Chondrocyte (in vitro differentiated cells): ENCODE measurements around the gene COX7A2L. TPM values are rescaled to one million over a fixed set of nuclear protein-coding genes. Genes with fewer than 3 reads are reported as not detected.
A peak's percentile ranks its signal among the peaks of the same experiment; 100 is the strongest.

Experiments used
- DNase-seq: peaks from one replicate; pipeline ENCODE4 v3.0.0; 2021; ENCODE audit warnings: mixed read lengths, low spot score
- H3K27ac Mint-ChIP-seq: one replicate; pipeline ENCODE4 v1.8.0; 2021; ENCODE audit warnings: mild to moderate bottlenecking, moderate library complexity, mixed read lengths; ENCODE audit not compliant: unreplicated experiment
- H3K27me3 Mint-ChIP-seq: 2 replicates; pipeline ENCODE4 v1.8.0; 2021; ENCODE audit warnings: low read depth, mixed read lengths
- H3K36me3 Mint-ChIP-seq: 2 replicates; pipeline ENCODE4 v1.8.0; 2021; ENCODE audit warnings: low read depth, mixed read lengths
- H3K4me1 Mint-ChIP-seq: 2 replicates; pipeline ENCODE4 v1.8.0; 2021; ENCODE audit warnings: low read depth, mild to moderate bottlenecking, mixed read lengths
- H3K4me3 Mint-ChIP-seq: one replicate; pipeline ENCODE4 v1.8.0; 2021; ENCODE audit warnings: mild to moderate bottlenecking, moderate library complexity, mixed read lengths; ENCODE audit not compliant: unreplicated experiment
- H3K9me3 Mint-ChIP-seq: 2 replicates; pipeline ENCODE4 v1.8.0; 2021; ENCODE audit warnings: low read depth, mixed read lengths
- total RNA-seq: library from RNA; stranded (reverse); gene quantifications from 3 replicates; pipeline ENCODE4 v1.2.1, GENCODE V29; 2021
- TF ChIP-seq, protein P1 (sequence below): fragments of 200-600 bp; sonication (generic); IDR thresholded peaks from 2 replicates; pipeline ENCODE4 v1.5.0; 2021; ENCODE audit warnings: antibody characterized with exemption, mild to moderate bottlenecking, moderate library complexity

Gene COX7A2L
- total RNA-seq, 1 donor from 2014 or later, result 105 TPM

DNA sequence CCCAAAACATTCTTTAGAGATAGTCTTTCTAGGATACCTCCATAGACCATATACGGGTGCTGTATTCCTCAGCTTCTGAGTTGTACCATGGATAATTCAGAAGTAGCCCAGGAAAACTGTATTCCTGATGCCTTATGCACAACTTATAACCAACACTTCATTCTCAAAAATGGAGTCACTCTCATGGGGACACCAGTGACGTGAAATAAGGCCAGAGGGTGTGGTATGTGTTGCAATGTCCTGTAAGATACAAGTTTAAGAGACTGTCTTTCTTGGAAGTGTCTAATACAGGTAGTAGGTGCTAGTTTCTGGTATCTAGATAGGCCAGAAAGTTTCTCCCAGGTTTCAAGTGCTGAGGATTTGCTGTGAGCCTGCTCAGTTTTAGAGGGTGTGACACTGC lies 36.1 kb downstream of the COX7A2L start:
- H3K4me3 Mint-ChIP-seq, result no peak overlapping the region
- no peaks in the 10 kb centered on the region for H3K9me3 Mint-ChIP-seq
- H3K27ac Mint-ChIP-seq, result peak overlapping the region; percentile 33
- peaks cover 10% of the 10 kb centered on the region for H3K36me3 Mint-ChIP-seq
- DNase-seq, result no peak
- H3K4me1 Mint-ChIP-seq, result peaks cover 13% of the 10 kb centered on the region
- TF ChIP-seq, protein P1, sequence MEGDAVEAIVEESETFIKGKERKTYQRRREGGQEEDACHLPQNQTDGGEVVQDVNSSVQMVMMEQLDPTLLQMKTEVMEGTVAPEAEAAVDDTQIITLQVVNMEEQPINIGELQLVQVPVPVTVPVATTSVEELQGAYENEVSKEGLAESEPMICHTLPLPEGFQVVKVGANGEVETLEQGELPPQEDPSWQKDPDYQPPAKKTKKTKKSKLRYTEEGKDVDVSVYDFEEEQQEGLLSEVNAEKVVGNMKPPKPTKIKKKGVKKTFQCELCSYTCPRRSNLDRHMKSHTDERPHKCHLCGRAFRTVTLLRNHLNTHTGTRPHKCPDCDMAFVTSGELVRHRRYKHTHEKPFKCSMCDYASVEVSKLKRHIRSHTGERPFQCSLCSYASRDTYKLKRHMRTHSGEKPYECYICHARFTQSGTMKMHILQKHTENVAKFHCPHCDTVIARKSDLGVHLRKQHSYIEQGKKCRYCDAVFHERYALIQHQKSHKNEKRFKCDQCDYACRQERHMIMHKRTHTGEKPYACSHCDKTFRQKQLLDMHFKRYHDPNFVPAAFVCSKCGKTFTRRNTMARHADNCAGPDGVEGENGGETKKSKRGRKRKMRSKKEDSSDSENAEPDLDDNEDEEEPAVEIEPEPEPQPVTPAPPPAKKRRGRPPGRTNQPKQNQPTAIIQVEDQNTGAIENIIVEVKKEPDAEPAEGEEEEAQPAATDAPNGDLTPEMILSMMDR, result no peak
- no peaks in the 10 kb centered on the region for H3K27me3 Mint-ChIP-seq

GRCh38 chr2:42324244-42324643 lies 36.8 kb downstream of the COX7A2L start:
- Mint-ChIP-seq H3K4me3 (no peak overlapping the region), H3K27ac (no peak overlapping the region), H3K27me3 (no peaks in the 10 kb centered on the region), H3K4me1 (peaks cover 13% of the 10 kb centered on the region), H3K9me3 (no peaks in the 10 kb centered on the region), H3K36me3 (peaks cover 8% of the 10 kb centered on the region)
- DNase-seq, result no peak
- TF ChIP-seq, protein P1, result no peak

DNA sequence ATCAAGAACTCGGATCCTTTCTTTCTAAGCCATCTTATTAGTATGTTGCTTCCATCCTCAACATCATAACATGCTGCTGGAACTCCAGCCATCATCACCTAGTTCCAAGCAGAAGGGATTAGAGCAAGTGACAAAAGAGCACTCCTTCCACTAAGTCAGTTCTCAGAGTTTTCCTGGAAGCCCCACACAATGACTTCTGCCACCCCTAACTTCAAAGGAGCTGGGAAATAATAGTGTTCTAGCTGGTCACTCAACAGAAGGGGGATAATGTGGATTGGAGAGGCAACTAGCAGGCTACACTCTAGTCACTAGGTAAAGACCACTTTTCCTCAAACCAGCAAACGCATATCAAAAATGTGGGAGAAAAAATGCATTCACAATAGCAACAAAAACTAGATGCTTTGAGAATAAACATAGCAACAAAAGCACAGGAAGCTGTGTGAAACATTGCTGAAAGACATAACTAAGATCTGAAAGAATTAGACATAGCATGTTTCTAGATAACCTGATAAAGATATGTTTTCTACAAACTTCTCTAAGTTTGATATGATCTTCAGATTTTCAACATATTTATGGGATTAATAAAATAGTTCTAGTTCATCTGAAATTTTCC lies 39.5 kb downstream of the COX7A2L start:
- H3K4me3 Mint-ChIP-seq, result no peak overlapping the region
- no peak overlapping the region for H3K27ac Mint-ChIP-seq
- no peak for DNase-seq
- H3K27me3 Mint-ChIP-seq, result no peaks in the 10 kb centered on the region
- TF ChIP-seq, protein P1, result no peak
- H3K4me1 Mint-ChIP-seq, result no peaks in the 10 kb centered on the region
- H3K9me3 Mint-ChIP-seq, result no peaks in the 10 kb centered on the region
- peaks cover 12% of the 10 kb centered on the region for H3K36me3 Mint-ChIP-seq

DNA sequence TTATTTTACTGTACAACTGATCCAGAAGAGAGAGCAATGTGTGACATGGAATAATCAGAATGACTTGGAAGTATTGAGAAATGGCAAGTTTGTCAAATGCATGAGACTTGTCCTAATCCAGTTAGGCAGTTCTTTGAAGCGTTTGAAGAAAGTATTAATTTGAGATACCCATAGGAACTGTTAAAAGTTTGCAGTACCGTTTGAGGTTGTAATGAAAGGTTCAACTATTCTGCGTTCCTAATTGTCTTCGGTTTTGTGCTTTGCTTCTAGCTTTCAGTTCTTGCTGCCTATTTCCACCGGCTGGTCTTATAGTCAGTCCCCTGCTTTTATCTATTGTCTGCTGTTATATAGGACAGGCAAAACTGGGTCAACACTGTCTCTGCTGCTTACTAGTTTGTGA lies 41.8 kb downstream of the COX7A2L start:
- H3K36me3 Mint-ChIP-seq, result peaks cover 12% of the 10 kb centered on the region

DNA sequence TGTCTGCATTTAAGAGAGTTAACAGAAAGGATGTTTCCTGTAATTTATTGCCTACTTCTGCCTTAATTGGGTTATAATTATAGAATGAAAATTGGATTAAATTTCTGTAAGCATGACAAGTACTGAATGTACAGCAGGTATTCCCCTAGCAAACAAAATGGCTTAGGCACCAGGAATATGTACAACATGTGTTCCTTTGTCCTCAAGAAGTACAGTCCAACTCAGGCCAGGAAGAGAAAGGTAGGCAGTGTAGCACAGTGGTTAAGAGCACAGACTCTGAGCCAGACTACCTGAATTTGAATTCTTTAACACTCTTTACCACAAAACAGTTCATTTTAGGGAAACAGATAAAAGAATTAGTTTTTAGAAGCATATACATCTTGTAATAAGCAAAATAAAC lies 43.1 kb downstream of the COX7A2L start:
- H3K4me3 Mint-ChIP-seq, result no peak overlapping the region
- H3K27ac Mint-ChIP-seq, result no peak overlapping the region
- H3K9me3 Mint-ChIP-seq, result no peaks in the 10 kb centered on the region
- H3K4me1 Mint-ChIP-seq, result peaks cover 9% of the 10 kb centered on the region
- no peak for DNase-seq
- TF ChIP-seq, protein P1, result no peak
- no peaks in the 10 kb centered on the region for H3K27me3 Mint-ChIP-seq
- peaks cover 12% of the 10 kb centered on the region for H3K36me3 Mint-ChIP-seq

More for the DNA sequence above, 41.8 kb downstream of the COX7A2L start:
- H3K27ac Mint-ChIP-seq, result no peak overlapping the region
- TF ChIP-seq, protein P1, result no peak
- no peak for DNase-seq
- no peak overlapping the region for H3K4me3 Mint-ChIP-seq
- H3K27me3 Mint-ChIP-seq, result no peaks in the 10 kb centered on the region
- peaks cover 9% of the 10 kb centered on the region for H3K4me1 Mint-ChIP-seq
- H3K9me3 Mint-ChIP-seq, result no peaks in the 10 kb centered on the region
